22Rv1 (cell line): ENCODE data around the gene HBM.

Experiments used
- CTCF ChIP-seq: fragments of 450-650 bp; IDR thresholded peaks from 2 replicates; pipeline ENCODE4 v1.5.1; 2017; ENCODE audit warnings: mild to moderate bottlenecking
- ZFX ChIP-seq: fragments of 450-650 bp; IDR thresholded peaks from 2 replicates; pipeline ENCODE4 v1.6.1; 2017; ENCODE audit warnings: antibody characterized with exemption, borderline replicate concordance

- TF ChIP-seq CTCF (no peak), ZFX (no peak)
Measured at GRCh38 chr16:191831-192230, 26.1 kb downstream of the HBM start.
